ENCODE measurements around the gene FCHSD2. TPM values are rescaled to one million over a fixed set of nuclear protein-coding genes. Genes with fewer than 3 reads are reported as not detected.

FCHSD2 gene
- total RNA-seq, 1 donor from 2014 or later, result 43.4 TPM

DNA sequence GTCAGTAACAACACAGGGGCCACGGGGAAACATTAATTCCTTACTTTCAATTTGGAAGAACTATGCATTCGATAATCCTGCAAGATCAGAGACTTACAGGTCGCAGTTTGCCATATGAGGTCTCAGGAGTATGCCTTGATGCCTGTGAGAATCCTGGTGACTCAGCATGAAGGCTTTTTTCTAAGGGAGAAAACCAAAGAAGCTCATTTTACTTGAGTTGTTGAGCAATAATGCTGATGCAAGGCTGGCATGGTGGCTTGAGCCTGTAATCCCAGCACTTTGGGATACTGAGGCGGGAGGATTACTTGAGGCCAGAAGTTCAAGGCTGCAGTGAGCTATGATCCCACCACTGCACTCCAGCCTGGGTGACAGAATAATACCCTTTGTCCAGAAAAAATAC lies 301.3 kb downstream of the FCHSD2 start:
- no peak for DNase-seq
- Histone ChIP-seq H3K4me1 (peaks cover 86% of the 10 kb centered on the region), H3K27me3 (ENCODE audit: low read depth) (no peaks in the 10 kb centered on the region), H3K27ac (replicated peaks) (peak overlapping the region; percentile 84), H3K36me3 (peaks cover 52% of the 10 kb centered on the region), H3K4me3 (no peak overlapping the region), H3K9me3 (replicated peaks) (no peaks in the 10 kb centered on the region)
- TF ChIP-seq, protein P1, sequence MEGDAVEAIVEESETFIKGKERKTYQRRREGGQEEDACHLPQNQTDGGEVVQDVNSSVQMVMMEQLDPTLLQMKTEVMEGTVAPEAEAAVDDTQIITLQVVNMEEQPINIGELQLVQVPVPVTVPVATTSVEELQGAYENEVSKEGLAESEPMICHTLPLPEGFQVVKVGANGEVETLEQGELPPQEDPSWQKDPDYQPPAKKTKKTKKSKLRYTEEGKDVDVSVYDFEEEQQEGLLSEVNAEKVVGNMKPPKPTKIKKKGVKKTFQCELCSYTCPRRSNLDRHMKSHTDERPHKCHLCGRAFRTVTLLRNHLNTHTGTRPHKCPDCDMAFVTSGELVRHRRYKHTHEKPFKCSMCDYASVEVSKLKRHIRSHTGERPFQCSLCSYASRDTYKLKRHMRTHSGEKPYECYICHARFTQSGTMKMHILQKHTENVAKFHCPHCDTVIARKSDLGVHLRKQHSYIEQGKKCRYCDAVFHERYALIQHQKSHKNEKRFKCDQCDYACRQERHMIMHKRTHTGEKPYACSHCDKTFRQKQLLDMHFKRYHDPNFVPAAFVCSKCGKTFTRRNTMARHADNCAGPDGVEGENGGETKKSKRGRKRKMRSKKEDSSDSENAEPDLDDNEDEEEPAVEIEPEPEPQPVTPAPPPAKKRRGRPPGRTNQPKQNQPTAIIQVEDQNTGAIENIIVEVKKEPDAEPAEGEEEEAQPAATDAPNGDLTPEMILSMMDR (IDR thresholded peaks at IDR 0.05; ENCODE audit: borderline replicate concordance), result no peak
- intact Hi-C loops (cut with micrococcal nuclease), result no loop called here

DNA sequence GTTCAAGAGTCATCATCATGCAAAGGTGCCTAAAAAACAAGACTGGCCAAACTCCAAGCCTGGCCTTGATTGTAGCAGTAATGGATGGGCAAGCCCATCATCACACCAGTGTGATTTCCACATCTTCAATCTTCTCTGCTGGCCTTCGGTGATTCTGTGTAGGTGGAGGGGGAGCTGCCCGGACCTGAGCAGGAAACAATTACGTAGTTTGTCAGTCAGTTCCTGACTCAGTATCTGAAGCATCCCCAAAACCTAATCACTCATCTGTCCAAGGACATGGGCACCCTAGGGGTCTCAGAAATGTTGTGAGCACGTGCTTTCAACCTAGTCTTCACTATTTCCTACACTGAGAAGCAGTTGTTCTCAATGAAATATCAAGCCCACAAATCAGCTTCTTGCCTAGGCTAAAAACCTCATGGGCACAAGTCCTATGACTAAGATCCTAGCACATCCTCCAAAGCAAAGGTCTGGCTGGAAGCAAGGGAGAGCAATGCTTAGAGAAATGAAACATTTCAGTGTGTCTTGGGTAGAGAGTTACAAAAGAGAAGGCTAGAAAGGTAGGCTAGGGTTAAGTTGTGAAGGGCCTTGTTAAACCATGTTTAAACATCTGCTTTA lies 303.3 kb downstream of the FCHSD2 start:
- Histone ChIP-seq H3K27me3 (ENCODE audit: low read depth) (no peaks in the 10 kb centered on the region), H3K27ac (replicated peaks) (peak overlapping the region; percentile 95), H3K9me3 (replicated peaks) (no peaks in the 10 kb centered on the region), H3K4me1 (peaks cover 93% of the 10 kb centered on the region), H3K4me3 (no peak overlapping the region), H3K36me3 (peaks cover 52% of the 10 kb centered on the region)
- TF ChIP-seq, protein P1 (IDR thresholded peaks at IDR 0.05; ENCODE audit: borderline replicate concordance), result no peak
- intact Hi-C loops (cut with micrococcal nuclease), result no loop called here
- DNase-seq, result no peak

DNA sequence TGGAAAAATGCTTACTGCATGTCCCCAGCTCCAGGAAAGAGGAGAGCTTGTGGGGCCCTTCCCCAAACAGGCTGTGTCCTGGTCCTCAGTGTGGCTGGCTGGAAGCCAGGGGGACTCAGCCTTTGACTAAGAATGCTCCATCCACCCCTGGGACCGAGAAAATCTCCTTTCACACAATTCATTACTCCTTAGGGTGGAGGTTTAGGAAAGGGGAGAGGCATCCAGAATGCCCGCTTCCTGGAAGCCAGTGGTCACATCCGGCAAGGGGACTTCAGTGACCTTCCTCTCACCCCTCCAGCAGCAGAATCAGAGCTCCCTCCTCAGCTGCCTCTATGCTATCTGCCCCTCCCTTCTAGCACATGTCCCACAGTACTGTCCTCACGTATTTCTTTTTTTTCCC lies 306.0 kb downstream of the FCHSD2 start:
- H3K27me3 ChIP-seq (ENCODE audit: low read depth), result no peaks in the 10 kb centered on the region
- intact Hi-C loops (cut with micrococcal nuclease), result no loop called here
- no peak overlapping the region for H3K4me3 ChIP-seq

DNA sequence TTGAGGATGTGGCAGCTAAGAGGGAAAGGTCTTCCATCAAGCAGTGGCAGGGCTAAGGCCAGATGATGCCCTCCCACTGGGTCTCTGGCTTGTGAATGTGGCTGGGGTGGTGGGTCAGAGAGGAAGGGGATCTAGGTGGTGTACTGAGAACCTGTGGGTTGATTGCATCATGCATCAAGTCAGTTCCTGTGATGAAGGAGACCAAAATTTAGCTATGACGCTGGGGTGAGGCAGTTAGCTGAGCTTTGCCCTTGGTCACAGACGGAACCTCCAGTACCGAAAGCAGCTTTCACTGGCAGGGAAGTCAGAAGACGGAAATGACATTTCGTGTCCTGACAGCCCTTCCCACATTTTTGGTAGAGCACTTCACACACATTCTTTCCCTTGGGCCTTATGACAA lies 307.2 kb downstream of the FCHSD2 start:
- TF ChIP-seq, protein P1 (IDR thresholded peaks at IDR 0.05; ENCODE audit: borderline replicate concordance), result no peak
- peak overlapping the region; percentile 95 for H3K27ac ChIP-seq (replicated peaks)
- peak overlapping the region; percentile 19 for H3K4me3 ChIP-seq
- peaks cover 84% of the 10 kb centered on the region for H3K4me1 ChIP-seq
- H3K27me3 ChIP-seq (ENCODE audit: low read depth), result no peaks in the 10 kb centered on the region
- no peak for DNase-seq
- H3K36me3 ChIP-seq, result peaks cover 27% of the 10 kb centered on the region
- H3K9me3 ChIP-seq (replicated peaks), result no peaks in the 10 kb centered on the region
- intact Hi-C loops (cut with micrococcal nuclease), result loop anchor here (5.0 kb wide), 1 partner anchor 342 kb away; no protein-coding TSS in a partner anchor

More for the DNA sequence above, 306.0 kb downstream of the FCHSD2 start:
- Histone ChIP-seq H3K9me3 (replicated peaks) (no peaks in the 10 kb centered on the region), H3K27ac (replicated peaks) (peak overlapping the region; percentile 95), H3K4me1 (peaks cover 93% of the 10 kb centered on the region), H3K36me3 (peaks cover 39% of the 10 kb centered on the region)
- TF ChIP-seq, protein P1 (IDR thresholded peaks at IDR 0.05; ENCODE audit: borderline replicate concordance), result no peak
- DNase-seq, result peak; percentile 84

DNA sequence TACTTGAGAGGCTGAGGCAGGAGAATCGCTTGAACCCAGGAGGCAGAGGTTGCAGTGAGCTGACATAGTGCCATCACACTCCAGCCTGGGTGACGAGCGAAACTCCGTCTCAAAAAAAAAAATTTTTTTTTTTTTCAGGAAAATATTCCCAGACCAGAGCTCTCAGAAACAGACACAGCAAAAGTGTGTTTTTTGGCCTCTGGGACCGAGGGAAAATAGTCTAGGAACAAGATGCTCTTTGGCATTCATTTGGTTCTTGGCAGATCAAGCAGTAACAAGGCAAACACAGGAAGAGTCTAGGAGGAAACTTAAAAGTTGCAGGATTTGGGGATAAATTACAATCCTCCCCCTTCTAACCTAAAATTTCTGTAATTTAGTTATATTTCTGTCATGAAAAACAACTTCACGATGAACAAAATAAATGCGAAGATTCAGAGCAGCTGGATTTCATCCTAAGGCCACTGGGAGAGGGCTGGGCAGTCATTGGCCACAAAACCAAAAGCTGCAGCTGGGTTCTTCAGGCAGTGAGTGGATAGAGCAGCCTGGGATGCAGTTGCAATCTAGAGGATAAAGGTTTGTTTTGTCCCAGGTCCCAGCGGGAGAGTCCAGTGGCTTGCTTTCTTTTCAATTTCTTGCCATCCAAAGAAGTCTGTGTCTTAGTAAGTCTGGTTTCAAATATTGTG lies 308.2 kb downstream of the FCHSD2 start:
- no peak overlapping the region for H3K4me3 ChIP-seq
- H3K9me3 ChIP-seq (replicated peaks), result no peaks in the 10 kb centered on the region
- H3K36me3 ChIP-seq, result peaks cover 17% of the 10 kb centered on the region
- intact Hi-C loops (cut with micrococcal nuclease), result loop anchor here (5.0 kb wide), 1 partner anchor 343 kb away; no protein-coding TSS in a partner anchor
- TF ChIP-seq, protein P1 (IDR thresholded peaks at IDR 0.05; ENCODE audit: borderline replicate concordance), result no peak
- H3K27me3 ChIP-seq (ENCODE audit: low read depth), result no peaks in the 10 kb centered on the region
- peaks cover 80% of the 10 kb centered on the region for H3K4me1 ChIP-seq
- H3K27ac ChIP-seq (replicated peaks), result peak overlapping the region; percentile 95
- no peak for DNase-seq

All from left ventricle myocardium inferior (tissue), 1 donor.